Stimulated activated CD8-positive, alpha-beta memory T cell treated with anti-CD3 and anti-CD28 coated beads, Interleukin-4, amount 100 ng/mL, for 4 hours (primary cell): ENCODE measurements around the gene RIT2.

Experiments used
- DNase-seq, 2 donors: peaks; one replicate each; pipeline ENCODE4 v3.0.0-alpha.2; 2020; ENCODE audit warnings: low read depth in 2 of 2, low spot score in 1 of 2

Gene RIT2

DNA sequence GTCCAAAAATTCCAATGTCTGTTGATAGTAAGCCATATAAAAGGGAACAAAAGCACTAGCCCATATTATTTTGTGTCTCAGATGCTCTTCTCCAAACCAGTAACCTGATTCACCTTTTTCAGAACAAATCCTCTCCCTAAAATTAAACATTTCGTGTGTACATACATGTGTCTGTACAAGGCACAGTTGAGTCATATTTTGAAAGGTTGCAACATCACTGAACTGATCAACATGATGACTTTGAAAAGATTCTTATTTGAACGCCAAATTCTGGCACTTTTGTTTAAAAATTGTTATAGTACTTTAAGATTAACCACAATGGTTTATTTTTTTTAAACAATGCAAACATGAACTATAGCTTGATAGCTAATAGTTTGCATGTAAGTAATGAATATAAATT lies 102.5 kb downstream of the RIT2 start:
- DNase-seq = no peak

- no peak for DNase-seq
Measured at GRCh38 chr18:43010611-43011010, 104.9 kb downstream of the RIT2 start.

- DNase-seq = no peak
Measured at GRCh38 chr18:43009674-43010073, 105.8 kb downstream of the RIT2 start.

DNA sequence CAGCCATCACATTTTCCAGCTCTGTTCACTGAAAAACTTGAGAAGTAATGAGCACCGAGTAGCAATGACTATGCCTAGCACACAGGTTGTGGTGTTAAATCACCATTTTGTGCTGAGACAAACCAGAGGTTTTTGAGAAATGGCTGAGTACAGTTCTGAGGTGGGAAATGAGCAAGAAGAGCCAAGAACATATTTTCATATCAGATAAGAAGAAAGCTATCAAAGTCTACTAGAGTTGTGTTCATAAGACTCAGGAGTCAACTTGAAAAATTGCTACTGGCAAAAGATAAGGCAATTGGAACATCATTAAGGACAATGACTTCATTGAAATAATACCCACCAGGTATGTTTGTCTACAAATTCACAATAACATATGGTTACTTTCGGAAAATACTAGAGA lies 108.1 kb downstream of the RIT2 start:
- DNase-seq = no peak

DNA sequence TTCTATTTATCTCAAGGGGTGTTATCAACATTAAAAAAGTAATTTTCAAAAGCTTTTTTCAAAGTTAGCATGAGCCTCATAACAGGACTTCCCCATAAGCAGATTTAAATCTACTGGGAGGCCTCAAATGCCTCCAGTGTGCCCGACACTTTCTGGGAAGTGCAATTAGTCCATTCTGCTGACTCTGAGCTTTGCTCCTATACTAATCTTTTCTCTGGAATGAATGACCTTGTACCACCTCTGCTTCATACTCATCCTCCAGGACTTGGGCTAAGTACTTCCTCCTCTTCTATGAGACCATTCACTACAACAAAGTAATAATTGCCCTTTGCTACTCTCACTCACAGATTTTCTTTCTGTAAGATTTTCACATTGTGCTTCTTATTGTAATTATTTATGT lies 111.1 kb downstream of the RIT2 start:
- DNase-seq = no peak

DNA sequence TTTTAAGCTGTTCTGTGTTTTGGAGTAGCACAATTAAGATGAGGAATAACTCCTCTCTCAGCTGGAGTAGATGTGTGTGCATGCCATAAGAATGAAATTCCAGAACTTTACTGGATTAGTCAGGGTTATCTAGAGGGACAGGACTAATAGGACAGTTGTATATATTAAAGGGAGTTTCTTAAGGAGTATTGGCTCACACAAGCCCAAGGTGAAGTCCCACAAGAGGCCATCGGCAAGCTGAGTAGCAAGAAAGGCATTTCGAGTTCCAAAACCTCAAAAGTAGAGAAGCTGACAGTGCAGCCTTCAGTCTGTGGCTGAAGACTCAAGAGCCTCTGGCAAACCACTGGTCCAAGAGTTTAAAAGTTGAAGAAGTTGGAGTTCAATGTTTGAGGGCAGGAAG lies 113.7 kb downstream of the RIT2 start:
- no peak for DNase-seq

- DNase-seq = no peak
Measured at GRCh38 chr18:42996824-42997223, 118.7 kb downstream of the RIT2 start.

DNA sequence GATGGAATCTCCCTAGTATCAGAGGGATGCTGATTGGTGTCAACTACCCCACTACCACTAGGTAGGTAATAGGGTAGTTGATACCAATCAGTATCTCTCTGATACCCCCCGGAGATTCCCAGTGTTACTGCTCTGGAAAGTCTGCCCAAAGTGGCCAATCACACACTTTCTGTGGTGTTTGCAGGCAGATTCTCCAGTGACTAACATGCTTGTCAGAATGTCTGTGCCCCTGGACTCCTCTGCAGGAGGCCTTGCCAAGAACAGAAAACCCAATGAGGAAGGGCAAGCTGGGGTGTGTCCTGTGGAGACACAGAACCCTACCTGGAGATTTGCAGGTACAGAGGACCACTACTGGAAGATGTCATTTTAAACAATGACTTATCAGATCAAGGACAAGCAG lies 135.1 kb downstream of the RIT2 start:
- DNase-seq = no peak

DNA sequence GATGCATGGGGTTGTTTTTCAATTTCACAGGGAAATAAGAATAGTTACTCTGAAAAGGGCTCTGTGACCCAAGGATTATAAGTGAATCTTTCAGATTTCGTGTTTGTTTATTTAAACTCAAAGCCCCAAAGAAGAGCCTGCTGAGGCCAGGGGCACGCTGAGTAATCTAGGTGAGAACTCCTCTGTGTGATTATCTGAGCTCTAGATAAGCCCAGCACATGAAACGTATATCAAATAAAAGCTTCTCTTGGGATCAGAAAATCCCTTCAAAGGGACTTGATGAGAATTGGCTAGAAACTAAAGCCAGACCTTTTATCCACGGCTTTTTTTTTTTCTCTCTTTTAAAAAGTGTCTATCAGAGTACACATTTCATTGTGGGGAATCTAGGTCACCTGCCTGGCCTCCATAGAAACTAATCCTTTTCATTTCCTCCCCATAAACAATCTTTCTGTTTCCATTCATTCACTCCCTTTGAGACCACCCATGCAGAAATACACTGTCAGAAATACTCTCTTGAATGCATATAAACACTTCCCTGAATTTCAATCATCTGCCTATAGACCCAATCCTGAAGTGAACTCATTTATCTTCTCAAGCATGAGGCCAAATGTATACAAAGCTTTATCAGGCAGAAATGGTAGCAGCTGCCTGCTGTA lies 137.4 kb downstream of the RIT2 start:
- DNase-seq = no peak

DNA sequence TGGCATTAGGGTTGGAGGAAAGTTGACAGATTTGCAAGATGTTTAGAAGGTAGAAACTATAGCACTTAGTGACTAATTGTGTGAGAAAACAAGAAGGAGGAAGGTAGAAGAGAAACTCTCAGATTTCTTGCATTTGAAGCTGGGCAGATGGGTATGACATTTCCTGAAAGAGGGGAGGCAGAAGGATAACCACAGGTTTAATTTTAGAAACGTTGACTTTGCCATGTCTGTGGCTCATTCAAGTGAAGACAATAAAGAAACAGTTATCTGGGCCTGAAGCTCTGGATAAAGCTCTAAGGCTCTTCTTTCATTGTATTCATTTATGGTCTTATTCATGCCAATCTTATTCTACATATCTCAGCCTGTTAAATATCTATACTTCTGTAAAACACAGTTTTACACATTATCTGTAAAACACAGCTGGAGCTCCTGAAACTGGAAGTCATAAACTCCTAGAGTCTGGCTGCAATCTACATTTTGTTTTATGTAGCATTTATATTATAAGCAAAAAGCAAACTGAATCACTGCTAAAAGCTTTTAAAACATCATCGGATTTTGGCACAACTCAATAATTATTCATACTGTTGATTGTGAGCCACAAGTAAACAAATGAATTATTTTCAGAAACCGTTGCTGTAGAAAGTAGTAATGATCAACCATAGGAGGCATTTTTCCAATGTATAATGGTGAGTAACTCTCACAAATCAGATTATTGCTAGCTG lies 138.5 kb downstream of the RIT2 start:
- DNase-seq = no peak

DNA sequence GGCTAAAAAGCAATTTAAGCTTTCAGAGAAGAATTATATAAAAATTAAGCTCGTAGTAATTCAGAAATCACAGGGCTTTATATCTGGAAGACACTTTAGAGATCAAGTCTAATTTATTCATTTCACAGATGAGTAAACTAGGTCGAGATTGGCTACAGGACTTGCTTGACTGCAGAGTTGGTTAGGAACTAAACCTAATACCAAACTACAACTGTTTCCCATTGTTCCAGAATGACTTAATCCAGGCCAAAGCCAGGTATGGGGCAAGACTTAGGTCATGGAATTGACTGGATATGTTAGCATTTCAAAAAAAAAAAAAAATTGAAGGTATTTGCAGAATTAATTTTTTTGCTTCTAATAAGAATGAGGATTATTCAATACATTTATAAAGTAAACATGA lies 146.1 kb downstream of the RIT2 start:
- DNase-seq = no peak

DNA sequence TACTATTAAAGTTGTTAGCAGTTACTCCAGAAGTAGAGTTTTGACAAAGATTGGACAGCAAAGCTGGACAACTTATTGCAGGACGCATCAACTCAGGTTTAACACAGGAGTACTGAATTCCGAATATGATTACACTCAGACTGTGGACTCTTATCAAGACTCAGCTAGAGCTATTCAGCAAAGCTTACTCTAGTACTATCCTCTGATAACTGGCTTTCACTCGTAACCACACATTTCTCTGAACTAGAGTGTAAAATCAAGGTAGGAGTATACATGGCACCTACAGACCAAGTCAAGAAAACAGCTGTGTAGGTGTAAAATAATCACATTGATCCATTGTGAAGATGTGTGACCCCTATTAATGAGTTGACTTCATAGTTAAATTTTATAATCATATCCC lies 154.2 kb downstream of the RIT2 start:
- DNase-seq = no peak

DNA sequence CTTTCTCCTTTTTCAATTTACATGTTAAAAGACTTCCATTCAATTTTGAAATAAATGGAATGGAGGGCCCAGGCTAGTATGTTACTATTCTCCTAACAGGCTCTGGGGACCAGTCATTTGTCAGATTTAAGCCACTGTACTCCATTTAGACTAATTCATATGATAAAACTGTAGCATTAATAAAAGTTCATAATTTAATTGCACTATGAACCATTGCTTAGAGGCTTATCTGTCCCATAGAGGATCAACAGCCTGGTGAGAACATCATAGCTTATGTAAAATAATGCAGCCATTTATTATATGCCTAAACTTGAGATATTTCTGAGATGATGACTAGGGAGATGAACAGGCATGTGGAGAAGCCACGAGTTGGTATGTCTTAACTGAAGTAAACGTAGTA lies 156.0 kb downstream of the RIT2 start:
- no peak for DNase-seq

GRCh38 chr18:42958353-42958752 lies 157.1 kb downstream of the RIT2 start:
- no peak for DNase-seq

DNA sequence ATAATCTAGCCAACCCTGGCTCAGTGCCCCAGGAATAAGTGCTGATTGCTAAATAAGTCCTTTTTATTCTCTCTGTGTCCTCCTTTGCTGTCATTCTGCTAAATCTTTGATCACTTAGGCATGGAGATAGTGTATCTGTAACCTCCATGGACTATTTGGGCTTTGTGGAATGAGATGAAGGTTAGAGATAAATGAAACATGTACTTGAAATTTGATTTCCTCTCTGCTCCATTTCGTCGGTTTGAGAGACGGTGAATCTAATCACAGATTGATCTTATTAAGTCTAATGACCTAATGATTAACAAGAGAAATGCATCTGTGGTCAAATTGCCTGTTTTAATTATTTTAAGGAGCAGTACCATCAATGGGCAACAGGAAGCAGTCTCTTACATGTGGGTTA lies 159.2 kb downstream of the RIT2 start:
- DNase-seq = no peak

DNA sequence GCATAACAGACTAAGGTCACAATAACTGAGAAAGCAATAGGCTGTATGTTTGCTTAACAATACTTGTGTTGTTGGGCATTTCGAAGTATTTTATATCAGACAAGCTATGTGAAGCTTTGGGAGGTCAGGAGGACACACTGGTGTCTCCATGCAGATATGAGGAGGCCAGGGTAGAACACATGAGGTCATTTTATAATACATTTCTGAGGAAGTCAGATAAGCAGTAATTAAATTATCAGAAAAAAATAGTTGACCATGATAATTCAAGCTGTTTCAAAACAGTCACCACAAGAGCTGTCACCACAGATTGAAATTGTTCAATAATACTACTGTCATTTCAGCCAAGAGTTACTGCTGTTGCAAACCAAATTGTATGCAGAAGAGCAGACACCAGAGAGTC lies 160.6 kb downstream of the RIT2 start:
- no peak for DNase-seq

- DNase-seq = no peak
Measured at GRCh38 chr18:42953306-42953705, 162.2 kb downstream of the RIT2 start.

- no peak for DNase-seq
Measured at GRCh38 chr18:42950732-42951131, 164.8 kb downstream of the RIT2 start.

GRCh38 chr18:42948831-42949230 lies 166.7 kb downstream of the RIT2 start:
- DNase-seq = no peak

- DNase-seq = no peak
Measured at GRCh38 chr18:42941860-42942259, 173.6 kb downstream of the RIT2 start.

GRCh38 chr18:42941021-42941420 lies 174.5 kb downstream of the RIT2 start:
- no peak for DNase-seq

DNA sequence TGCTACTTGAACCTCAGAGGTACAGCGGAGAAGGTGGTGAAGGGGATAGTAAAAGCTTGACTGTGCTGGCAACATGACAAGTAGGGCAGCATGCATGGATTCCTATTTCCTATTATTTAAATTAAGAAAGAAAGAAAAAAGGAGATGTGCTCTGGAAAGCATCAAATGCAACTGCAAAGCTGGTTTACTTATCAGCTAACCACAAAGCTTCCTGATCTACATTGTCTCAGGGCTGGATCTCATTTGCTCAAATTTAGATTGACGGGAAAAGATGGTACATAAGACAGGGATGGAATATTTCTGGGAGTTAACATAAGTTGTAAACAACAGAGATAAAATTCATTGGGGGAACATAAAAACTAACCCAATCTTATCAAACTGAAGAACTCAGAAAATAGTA lies 178.0 kb downstream of the RIT2 start:
- DNase-seq = no peak

DNA sequence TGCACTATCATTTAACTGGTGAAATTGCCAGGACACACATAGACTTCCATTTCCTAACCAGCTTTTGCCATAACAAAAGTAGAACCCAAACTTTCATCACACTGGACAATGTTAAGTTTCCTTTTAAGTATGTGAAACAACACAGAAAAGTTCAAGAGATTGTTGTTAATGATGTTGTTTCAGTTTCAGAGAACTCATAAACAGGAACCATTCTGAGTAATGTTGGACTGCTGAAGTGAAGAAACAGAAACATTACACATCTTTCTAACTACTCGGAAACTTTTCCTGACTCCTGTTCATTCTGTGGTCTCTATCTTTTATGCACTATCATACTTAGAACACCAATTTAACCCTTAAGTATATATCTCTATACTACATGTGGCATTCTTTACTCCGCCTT lies 179.2 kb downstream of the RIT2 start:
- DNase-seq = no peak
